Effector memory CD8-positive, alpha-beta T cell (primary cell): ENCODE measurements around the gene TFR2.

Source experiments
- ATAC-seq: fragments of 150-1000 bp; cut with Tn5 transposase; replicated peaks from 2 replicates; pipeline ENCODE4 v1.10.0; 2021; ENCODE audit warnings: mild to moderate bottlenecking, moderate library complexity
- DNase-seq, 3 experiments: peaks; one replicate each; pipeline ENCODE4 v3.0.0; 2021
- H3K27ac Mint-ChIP-seq, 2 donors: one replicate each; pipeline ENCODE4 v1.8.0; 2022; ENCODE audit warnings: mild to moderate bottlenecking in 2 of 2, mixed read lengths in 2 of 2, moderate library complexity in 2 of 2
- H3K27me3 Mint-ChIP-seq, 2 donors: one replicate each; pipeline ENCODE4 v1.8.0; 2022; ENCODE audit warnings: mixed read lengths in 2 of 2
- H3K36me3 Mint-ChIP-seq: one replicate; pipeline ENCODE4 v1.8.0; 2022; ENCODE audit warnings: mild to moderate bottlenecking, moderate library complexity, mixed read lengths; ENCODE audit not compliant: insufficient read depth
- H3K4me1 Mint-ChIP-seq, 2 donors: one replicate each; pipeline ENCODE4 v1.8.0; 2022; ENCODE audit warnings: low read depth in 2 of 2, mixed read lengths in 2 of 2
- H3K4me3 Mint-ChIP-seq, 2 donors: one replicate each; pipeline ENCODE4 v1.8.0; 2022; ENCODE audit warnings: mild to moderate bottlenecking in 2 of 2, mixed read lengths in 2 of 2, moderate library complexity in 2 of 2
- H3K9me3 Mint-ChIP-seq, 2 donors: one replicate each; pipeline ENCODE4 v1.8.0; 2022; ENCODE audit warnings: mixed read lengths in 2 of 2

Gene TFR2

GRCh38 chr7:100586266-100587025, 54.9 kb downstream of the TFR2 start, which contains the start of gene FBXO24:
TSS of gene FBXO24 (plus strand) at chr7:100586328. CDS start at chr7:100586626, 298 bp downstream.
- Mint-ChIP-seq H3K27ac (peak within 1 kb of the TSS; percentile 94 to 95), H3K4me1 (peaks cover 30 to 33% of the 10 kb centered on the region in 2 donors), H3K36me3 (peaks cover 33% of the 10 kb centered on the region), H3K4me3 (peak within 1 kb of the TSS; percentile 97 to 98), H3K9me3 (no peaks in the 10 kb centered on the region), H3K27me3 (peaks cover 7 to 18% of the 10 kb centered on the region in 2 donors)
- ATAC-seq, result peak; percentile 80
- DNase-seq, result peak; percentile 98 to 99 (median 99)

- peak within 1 kb of the TSS; percentile 97 to 98 for H3K4me3 Mint-ChIP-seq
- H3K36me3 Mint-ChIP-seq, result peaks cover 37% of the 10 kb centered on the region
- peaks cover 6 to 16% of the 10 kb centered on the region in 2 donors for H3K27me3 Mint-ChIP-seq
- peaks cover 33% of the 10 kb centered on the region in 2 donors for H3K4me1 Mint-ChIP-seq
- H3K9me3 Mint-ChIP-seq, result no peaks in the 10 kb centered on the region
- peak in 2 of 3 experiments; percentile 50 to 57 for DNase-seq
- peak; percentile 16 for ATAC-seq
- peak within 1 kb of the TSS; percentile 94 to 95 for H3K27ac Mint-ChIP-seq
Measured at GRCh38 chr7:100585511-100586265, 55.7 kb downstream of the TFR2 start, which contains the start of gene LRCH4. TSS of gene LRCH4 (minus strand) at chr7:100586129. CDS start at chr7:100586100, 29 bp downstream.

GRCh38 chr7:100584683-100585510, 56.5 kb downstream of the TFR2 start:
- no peak for ATAC-seq
- Mint-ChIP-seq H3K27ac (peak overlapping the region; percentile 94 to 95), H3K36me3 (peaks cover 37% of the 10 kb centered on the region)

GRCh38 chr7:100584054-100584682, 57.2 kb downstream of the TFR2 start:
- Mint-ChIP-seq H3K9me3 (no peaks in the 10 kb centered on the region), H3K4me1 (peaks cover 33 to 34% of the 10 kb centered on the region in 2 donors), H3K27ac (peak overlapping the region; percentile 94 to 95), H3K27me3 (peaks cover 0 to under 1% of the 10 kb centered on the region in 2 donors), H3K4me3 (peak overlapping the region; percentile 97 to 98), H3K36me3 (peaks cover 37% of the 10 kb centered on the region)
- DNase-seq, result no peak
- ATAC-seq, result no peak

More at GRCh38 chr7:100584683-100585510, 56.5 kb downstream of the TFR2 start:
- peak overlapping the region; percentile 97 to 98 for H3K4me3 Mint-ChIP-seq
- H3K4me1 Mint-ChIP-seq, result peaks cover 33% of the 10 kb centered on the region in 2 donors
- H3K9me3 Mint-ChIP-seq, result no peaks in the 10 kb centered on the region
- H3K27me3 Mint-ChIP-seq, result peaks cover 0 to 8% of the 10 kb centered on the region in 2 donors
- no peak for DNase-seq

- Mint-ChIP-seq H3K27ac (peak overlapping the region; percentile 94 to 95), H3K27me3 (no peaks in the 10 kb centered on the region), H3K4me1 (peaks cover 33 to 36% of the 10 kb centered on the region in 2 donors), H3K9me3 (no peaks in the 10 kb centered on the region), H3K36me3 (peaks cover 37% of the 10 kb centered on the region), H3K4me3 (peak overlapping the region; percentile 97 to 98)
- ATAC-seq (peak; percentile 6), DNase-seq (peak; percentile 36 to 50 (median 39))
Measured at GRCh38 chr7:100583132-100584053, 58.0 kb downstream of the TFR2 start.

- H3K9me3 Mint-ChIP-seq, result no peaks in the 10 kb centered on the region
- ATAC-seq (no peak), DNase-seq (no peak)
- H3K36me3 Mint-ChIP-seq, result peaks cover 37% of the 10 kb centered on the region
- H3K27ac Mint-ChIP-seq, result peak overlapping the region; percentile 94 to 95
- H3K4me1 Mint-ChIP-seq, result peaks cover 33 to 36% of the 10 kb centered on the region in 2 donors
- H3K27me3 Mint-ChIP-seq, result no peaks in the 10 kb centered on the region
- peak overlapping the region; percentile 97 to 98 for H3K4me3 Mint-ChIP-seq
Measured at GRCh38 chr7:100582650-100583049, 58.7 kb downstream of the TFR2 start.

GRCh38 chr7:100582041-100582579, 59.2 kb downstream of the TFR2 start:
- Mint-ChIP-seq H3K36me3 (peaks cover 37% of the 10 kb centered on the region), H3K9me3 (no peaks in the 10 kb centered on the region), H3K4me3 (peak overlapping the region; percentile 97 to 98), H3K27me3 (no peaks in the 10 kb centered on the region), H3K4me1 (peaks cover 33 to 36% of the 10 kb centered on the region in 2 donors), H3K27ac (peak overlapping the region; percentile 94 to 95)
- ATAC-seq (no peak), DNase-seq (no peak)

GRCh38 chr7:100580466-100581283, 60.7 kb downstream of the TFR2 start:
- DNase-seq (no peak), ATAC-seq (no peak)
- no peak overlapping the region for H3K27ac Mint-ChIP-seq
- no peaks in the 10 kb centered on the region for H3K9me3 Mint-ChIP-seq
- peak overlapping the region in 1 of 2 donors; percentile 18 for H3K4me3 Mint-ChIP-seq
- H3K27me3 Mint-ChIP-seq, result no peaks in the 10 kb centered on the region
- H3K4me1 Mint-ChIP-seq, result peaks cover 33% of the 10 kb centered on the region in 2 donors
- peaks cover 29% of the 10 kb centered on the region for H3K36me3 Mint-ChIP-seq

- DNase-seq (no peak), ATAC-seq (no peak)
- Mint-ChIP-seq H3K4me1 (peaks cover 13 to 15% of the 10 kb centered on the region in 2 donors), H3K27me3 (no peaks in the 10 kb centered on the region), H3K4me3 (no peak overlapping the region), H3K9me3 (no peaks in the 10 kb centered on the region), H3K27ac (peak overlapping the region in 1 of 2 donors; percentile 81), H3K36me3 (peaks cover 13% of the 10 kb centered on the region)
Measured at GRCh38 chr7:100578246-100579183, 62.8 kb downstream of the TFR2 start.

GRCh38 chr7:100577507-100577906, 63.8 kb downstream of the TFR2 start:
- peaks cover 23% of the 10 kb centered on the region for H3K36me3 Mint-ChIP-seq
- no peaks in the 10 kb centered on the region for H3K27me3 Mint-ChIP-seq
- H3K4me3 Mint-ChIP-seq, result no peak overlapping the region
- DNase-seq (no peak), ATAC-seq (no peak)
- H3K27ac Mint-ChIP-seq, result no peak overlapping the region
- H3K4me1 Mint-ChIP-seq, result peaks cover 6 to 9% of the 10 kb centered on the region in 2 donors
- H3K9me3 Mint-ChIP-seq, result no peaks in the 10 kb centered on the region
